Mucosa of stomach (tissue), 1 donor: ENCODE results near the gene TSPO2.
"Not testable (repeated sequence)": the region's sequence is repeated elsewhere in the genome, so short reads cannot be mapped to it uniquely, and the experiment has no call there.

Experiments used
- H3K27me3 ChIP-seq: one replicate; pipeline ENCODE4 v1.7.0; 2013; ENCODE audit warnings: mild to moderate bottlenecking, low read length; ENCODE audit not compliant: control insufficient read depth, insufficient read depth
- H3K36me3 ChIP-seq: one replicate; pipeline ENCODE4 v1.7.0; 2013; ENCODE audit warnings: low read length; ENCODE audit not compliant: control insufficient read depth, insufficient read depth
- H3K4me1 ChIP-seq: one replicate; pipeline ENCODE4 v1.7.0; 2013; ENCODE audit warnings: mild to moderate bottlenecking, low read length; ENCODE audit not compliant: control insufficient read depth, insufficient read depth
- H3K4me3 ChIP-seq: one replicate; pipeline ENCODE4 v1.7.0; 2013; ENCODE audit warnings: low read length
- H3K9ac ChIP-seq: one replicate; pipeline ENCODE4 v1.7.0; 2013; ENCODE audit warnings: mild to moderate bottlenecking, low read length, moderate library complexity
- H3K9me3 ChIP-seq: one replicate; pipeline ENCODE4 v1.7.0; 2013; ENCODE audit warnings: mild to moderate bottlenecking, low read length, moderate library complexity; ENCODE audit not compliant: control insufficient read depth
- donor health status: Pancreatic carcinoma.

Gene TSPO2, protein sequence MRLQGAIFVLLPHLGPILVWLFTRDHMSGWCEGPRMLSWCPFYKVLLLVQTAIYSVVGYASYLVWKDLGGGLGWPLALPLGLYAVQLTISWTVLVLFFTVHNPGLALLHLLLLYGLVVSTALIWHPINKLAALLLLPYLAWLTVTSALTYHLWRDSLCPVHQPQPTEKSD

GRCh38 chr6:41042226-41043055 lies at the start of gene TSPO2:
Gene TSPO2 (plus strand): TSS chr6:41042467. CDS start chr6:41042986, 519 bp downstream.
- no peak within 1 kb of the TSS for H3K9ac ChIP-seq

GRCh38 chr6:40992746-40993145 lies 49.5 kb upstream of the TSPO2 start:
- H3K4me3 ChIP-seq, result no peak overlapping the region
- peaks cover 17% of the 10 kb centered on the region for H3K4me1 ChIP-seq
- H3K36me3 ChIP-seq, result no peaks in the 10 kb centered on the region
- H3K9me3 ChIP-seq, result no peaks in the 10 kb centered on the region
- no peaks in the 10 kb centered on the region for H3K27me3 ChIP-seq
- no peak overlapping the region for H3K9ac ChIP-seq

More at GRCh38 chr6:41042226-41043055, at the start of gene TSPO2:
- H3K27me3 ChIP-seq, result no peaks in the 10 kb centered on the region
- no peak within 1 kb of the TSS for H3K4me3 ChIP-seq
- H3K36me3 ChIP-seq, result no peaks in the 10 kb centered on the region
- H3K4me1 ChIP-seq, result peaks cover 51% of the 10 kb centered on the region
- H3K9me3 ChIP-seq, result no peaks in the 10 kb centered on the region

GRCh38 chr6:40996591-40997233 lies 45.6 kb upstream of the TSPO2 start:
- Histone ChIP-seq H3K36me3 (no peaks in the 10 kb centered on the region), H3K9me3 (no peaks in the 10 kb centered on the region), H3K9ac (peak overlapping the region; percentile 38), H3K4me1 (peaks cover 26% of the 10 kb centered on the region), H3K27me3 (no peaks in the 10 kb centered on the region), H3K4me3 (no peak overlapping the region)

- H3K9ac ChIP-seq, result peak overlapping the region; percentile 38
- H3K27me3 ChIP-seq, result no peaks in the 10 kb centered on the region
- peaks cover 26% of the 10 kb centered on the region for H3K4me1 ChIP-seq
- H3K4me3 ChIP-seq, result no peak overlapping the region
- H3K9me3 ChIP-seq, result no peaks in the 10 kb centered on the region
- H3K36me3 ChIP-seq, result no peaks in the 10 kb centered on the region
Measured at GRCh38 chr6:40997234-40997957, 44.9 kb upstream of the TSPO2 start.

DNA sequence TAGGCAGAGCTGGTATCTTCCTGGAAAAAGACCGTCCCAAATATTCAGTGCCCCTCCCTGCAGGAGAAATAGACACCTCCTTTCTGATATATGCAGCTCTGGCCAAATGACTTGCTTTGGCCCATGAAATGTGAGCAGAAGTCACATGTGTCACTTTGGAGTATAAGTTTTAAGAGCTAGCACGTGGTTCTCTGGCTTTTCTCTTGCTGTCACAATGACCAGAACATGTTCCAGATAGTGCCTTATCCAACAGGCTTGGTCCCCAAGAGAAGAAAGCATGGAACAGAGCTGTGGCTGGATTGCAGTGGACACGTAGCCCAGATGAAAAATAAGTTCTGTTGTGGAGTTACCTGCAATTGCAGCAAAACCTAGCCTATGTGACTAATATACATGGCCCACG lies 43.6 kb upstream of the TSPO2 start:
- Histone ChIP-seq H3K4me3 (no peak overlapping the region), H3K9me3 (no peaks in the 10 kb centered on the region), H3K9ac (no peak overlapping the region), H3K4me1 (peaks cover 26% of the 10 kb centered on the region), H3K36me3 (no peaks in the 10 kb centered on the region), H3K27me3 (no peaks in the 10 kb centered on the region)

GRCh38 chr6:40999569-40999968 lies 42.7 kb upstream of the TSPO2 start:
- H3K4me1 ChIP-seq, result peaks cover 26% of the 10 kb centered on the region
- no peaks in the 10 kb centered on the region for H3K27me3 ChIP-seq
- no peak overlapping the region for H3K9ac ChIP-seq

DNA sequence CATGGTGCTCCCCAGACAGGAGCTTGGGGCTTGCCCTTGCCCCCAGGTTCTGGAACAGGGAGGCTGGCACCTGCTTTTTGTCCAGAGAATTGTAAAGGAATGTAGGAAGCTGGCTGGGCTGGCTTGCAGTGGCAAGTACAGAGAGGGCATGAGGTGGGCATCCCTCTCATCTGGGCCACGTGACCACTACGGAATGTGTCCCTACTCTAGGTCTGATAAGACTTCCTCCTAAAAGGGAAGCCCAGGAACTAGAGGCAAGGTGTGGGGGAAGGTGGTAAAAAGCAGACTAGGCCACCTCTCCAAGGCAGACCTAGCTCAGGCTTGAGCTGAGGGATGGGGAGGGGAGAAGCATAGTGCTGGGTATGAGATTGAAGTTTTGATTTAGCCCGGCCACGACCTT lies 42.0 kb upstream of the TSPO2 start:
- H3K4me3 ChIP-seq, result no peak overlapping the region
- no peaks in the 10 kb centered on the region for H3K36me3 ChIP-seq
- no peak overlapping the region for H3K9ac ChIP-seq
- no peaks in the 10 kb centered on the region for H3K27me3 ChIP-seq
- no peaks in the 10 kb centered on the region for H3K9me3 ChIP-seq
- peaks cover 26% of the 10 kb centered on the region for H3K4me1 ChIP-seq

More at GRCh38 chr6:40999569-40999968, 42.7 kb upstream of the TSPO2 start:
- Histone ChIP-seq H3K4me3 (no peak overlapping the region), H3K9me3 (no peaks in the 10 kb centered on the region), H3K36me3 (no peaks in the 10 kb centered on the region)

GRCh38 chr6:41002168-41002567 lies 40.1 kb upstream of the TSPO2 start:
- Histone ChIP-seq H3K9me3 (no peaks in the 10 kb centered on the region), H3K27me3 (no peaks in the 10 kb centered on the region), H3K4me3 (no peak overlapping the region), H3K4me1 (peaks cover 11% of the 10 kb centered on the region), H3K36me3 (no peaks in the 10 kb centered on the region), H3K9ac (no peak overlapping the region)

DNA sequence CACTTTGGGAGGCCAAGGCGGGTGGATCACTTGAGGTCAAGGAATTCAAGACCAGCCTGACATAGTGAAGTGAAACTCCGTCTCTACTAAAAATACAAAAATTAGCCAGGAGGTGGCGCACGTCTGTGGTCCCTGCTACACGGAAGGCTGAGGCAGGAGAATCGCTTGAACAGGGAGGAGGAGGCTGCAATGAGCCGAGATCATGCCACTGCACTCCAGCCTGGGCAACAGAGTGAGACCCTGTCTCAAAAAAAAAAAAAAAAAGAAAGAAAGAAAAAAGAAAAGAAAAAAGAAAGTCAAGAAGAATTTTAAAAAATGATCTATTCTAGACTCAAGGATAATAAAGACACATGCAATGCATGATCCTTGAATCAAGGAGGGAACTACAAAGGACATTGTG lies 36.0 kb upstream of the TSPO2 start:
- not testable (repeated sequence) for H3K4me1 ChIP-seq, H3K36me3 ChIP-seq, H3K4me3 ChIP-seq, H3K9me3 ChIP-seq, H3K27me3 ChIP-seq, H3K9ac ChIP-seq

DNA sequence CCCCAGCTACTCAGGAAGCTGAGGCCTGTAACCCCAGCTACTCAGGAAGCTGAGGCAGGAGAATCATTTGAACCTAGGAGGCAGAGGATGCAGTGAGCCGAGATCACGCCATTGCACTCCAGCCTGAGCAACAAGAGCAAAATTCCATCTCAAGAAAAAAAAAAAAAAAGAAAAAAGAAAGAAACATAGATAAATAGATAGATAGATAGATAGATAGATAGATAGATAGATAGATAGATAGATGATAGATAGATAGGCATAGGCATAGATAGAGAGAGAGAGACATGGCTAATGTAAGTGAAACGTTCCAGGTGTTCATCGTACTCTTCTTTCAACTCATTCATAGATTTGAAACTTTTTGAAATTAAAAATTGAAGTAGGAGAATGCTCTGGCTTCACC lies 35.3 kb upstream of the TSPO2 start:
- not testable (repeated sequence) for H3K27me3 ChIP-seq, H3K9ac ChIP-seq, H3K9me3 ChIP-seq, H3K36me3 ChIP-seq, H3K4me3 ChIP-seq, H3K4me1 ChIP-seq

- H3K4me1 ChIP-seq, result no peaks in the 10 kb centered on the region
- no peak overlapping the region for H3K4me3 ChIP-seq
- no peak overlapping the region for H3K9ac ChIP-seq
- no peaks in the 10 kb centered on the region for H3K9me3 ChIP-seq
- H3K36me3 ChIP-seq, result no peaks in the 10 kb centered on the region
- no peaks in the 10 kb centered on the region for H3K27me3 ChIP-seq
Measured at GRCh38 chr6:41008011-41008410, 34.3 kb upstream of the TSPO2 start.

DNA sequence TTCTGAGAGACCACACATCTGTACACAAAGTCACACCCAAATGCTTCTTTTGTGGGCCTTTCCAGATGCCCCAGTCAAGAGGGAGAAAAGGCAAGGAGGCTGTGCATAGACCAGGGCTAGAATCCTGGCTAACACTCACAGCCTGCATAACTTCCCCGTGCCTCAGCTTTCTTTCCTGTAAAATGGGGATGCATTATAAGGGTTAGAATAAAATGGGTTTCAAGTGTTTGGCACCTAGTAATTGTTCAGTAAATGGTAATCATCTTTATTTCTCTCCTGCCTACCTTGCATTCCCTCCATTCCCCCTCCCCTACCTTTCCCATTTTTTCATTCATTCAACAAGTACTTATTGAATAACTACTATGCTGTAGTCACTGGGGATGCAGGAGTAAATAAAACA lies 32.6 kb upstream of the TSPO2 start:
- Histone ChIP-seq H3K36me3 (no peaks in the 10 kb centered on the region), H3K9me3 (no peaks in the 10 kb centered on the region), H3K4me1 (no peaks in the 10 kb centered on the region), H3K4me3 (no peak overlapping the region), H3K27me3 (no peaks in the 10 kb centered on the region), H3K9ac (no peak overlapping the region)
